Body of pancreas (tissue), 4 donors: ENCODE data around the gene DIAPH3.

Experiments
- POLR2A ChIP-seq, 3 donors: fragments of 450-650 bp; IDR thresholded peaks; one replicate each; pipeline ENCODE4 v1.6.1; 2016; ENCODE audit warnings: antibody characterized with exemption in 3 of 3, mild to moderate bottlenecking in 2 of 3
- TF ChIP-seq, protein P1 (sequence below), 7 experiments: fragments of 450-650 bp in 4 of 7; fragments of 200-600 bp in 3 of 7; sonication (generic) in 3 of 7; IDR thresholded peaks; one replicate each; pipeline ENCODE4 v1.5.1; 2016 to 2019; ENCODE audit warnings: antibody characterized with exemption in 7 of 7

DNA sequence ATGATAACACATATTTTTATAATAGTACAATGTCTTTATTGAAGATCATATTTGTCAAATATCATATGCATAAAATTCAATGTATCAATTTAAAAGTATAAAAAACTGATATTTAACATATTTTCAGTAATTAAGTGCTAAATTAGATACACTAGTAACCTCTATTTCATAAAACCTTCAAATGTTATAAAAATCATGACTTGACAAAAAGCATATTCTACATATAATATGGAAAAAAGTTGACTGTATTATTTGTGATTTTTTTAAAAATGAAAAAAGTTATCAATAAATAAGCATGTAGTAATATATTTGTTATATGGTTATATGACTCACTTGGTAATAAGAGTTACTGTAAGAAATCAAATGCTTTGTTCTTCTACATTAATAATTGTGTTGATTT lies 356.9 kb downstream of the DIAPH3 start:
- TF ChIP-seq, protein P1, sequence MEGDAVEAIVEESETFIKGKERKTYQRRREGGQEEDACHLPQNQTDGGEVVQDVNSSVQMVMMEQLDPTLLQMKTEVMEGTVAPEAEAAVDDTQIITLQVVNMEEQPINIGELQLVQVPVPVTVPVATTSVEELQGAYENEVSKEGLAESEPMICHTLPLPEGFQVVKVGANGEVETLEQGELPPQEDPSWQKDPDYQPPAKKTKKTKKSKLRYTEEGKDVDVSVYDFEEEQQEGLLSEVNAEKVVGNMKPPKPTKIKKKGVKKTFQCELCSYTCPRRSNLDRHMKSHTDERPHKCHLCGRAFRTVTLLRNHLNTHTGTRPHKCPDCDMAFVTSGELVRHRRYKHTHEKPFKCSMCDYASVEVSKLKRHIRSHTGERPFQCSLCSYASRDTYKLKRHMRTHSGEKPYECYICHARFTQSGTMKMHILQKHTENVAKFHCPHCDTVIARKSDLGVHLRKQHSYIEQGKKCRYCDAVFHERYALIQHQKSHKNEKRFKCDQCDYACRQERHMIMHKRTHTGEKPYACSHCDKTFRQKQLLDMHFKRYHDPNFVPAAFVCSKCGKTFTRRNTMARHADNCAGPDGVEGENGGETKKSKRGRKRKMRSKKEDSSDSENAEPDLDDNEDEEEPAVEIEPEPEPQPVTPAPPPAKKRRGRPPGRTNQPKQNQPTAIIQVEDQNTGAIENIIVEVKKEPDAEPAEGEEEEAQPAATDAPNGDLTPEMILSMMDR (IDR thresholded peaks at IDR 0.05): no peak
- TF ChIP-seq POLR2A (IDR thresholded peaks at IDR 0.05): no peak
